ENCODE measurements around the gene CRYGA. TPM values are rescaled to one million over a fixed set of nuclear protein-coding genes. Genes with fewer than 3 reads are reported as not detected.
"Not testable (repeated sequence)": the region's sequence is repeated elsewhere in the genome, so short reads cannot be mapped to it uniquely, and the experiment has no call there.

The CRYGA gene
- polyA plus RNA-seq, 1 donor from 2014 or later, result not detected

- no peaks in the 10 kb centered on the region for H3K4me1 Mint-ChIP-seq
- H3K36me3 Mint-ChIP-seq, result no peaks in the 10 kb centered on the region
- H3K27ac Mint-ChIP-seq, result no peak overlapping the region
- no peaks in the 10 kb centered on the region for H3K27me3 Mint-ChIP-seq
- H3K9me3 Mint-ChIP-seq, result peaks cover 0 to 4% (median 0%) of the 10 kb centered on the region in 3 donors
- no peak overlapping the region for H3K4me3 Mint-ChIP-seq
Measured at GRCh38 chr2:208142925-208143799, 20.2 kb downstream of the CRYGA start.

- Mint-ChIP-seq H3K27me3 (no peaks in the 10 kb centered on the region), H3K9me3 (peaks cover 0 to 4% (median 0%) of the 10 kb centered on the region in 3 donors), H3K4me1 (no peaks in the 10 kb centered on the region), H3K36me3 (no peaks in the 10 kb centered on the region), H3K27ac (no peak overlapping the region), H3K4me3 (no peak overlapping the region)
Measured at GRCh38 chr2:208142240-208142924, 21.0 kb downstream of the CRYGA start.

- Mint-ChIP-seq H3K36me3 (no peaks in the 10 kb centered on the region), H3K27me3 (no peaks in the 10 kb centered on the region), H3K27ac (no peak overlapping the region), H3K9me3 (peaks cover 0 to 4% (median 0%) of the 10 kb centered on the region in 3 donors), H3K4me1 (no peaks in the 10 kb centered on the region), H3K4me3 (no peak overlapping the region)
Measured at GRCh38 chr2:208139447-208139846, 23.9 kb downstream of the CRYGA start.

- H3K36me3 Mint-ChIP-seq, H3K27me3 Mint-ChIP-seq, H3K4me1 Mint-ChIP-seq, H3K4me3 Mint-ChIP-seq, H3K27ac Mint-ChIP-seq, H3K9me3 Mint-ChIP-seq: not testable (repeated sequence)
Measured at GRCh38 chr2:208138334-208138733, 25.1 kb downstream of the CRYGA start.

GRCh38 chr2:208136716-208137094 lies 26.7 kb downstream of the CRYGA start:
- Mint-ChIP-seq H3K27me3 (peaks cover 2% of the 10 kb centered on the region), H3K4me3 (no peak overlapping the region), H3K4me1 (no peaks in the 10 kb centered on the region), H3K36me3 (no peaks in the 10 kb centered on the region), H3K9me3 (peaks cover 0 to 2% (median 0%) of the 10 kb centered on the region in 3 donors), H3K27ac (no peak overlapping the region)

GRCh38 chr2:208135794-208136715 lies 27.3 kb downstream of the CRYGA start:
- H3K4me3 Mint-ChIP-seq, result peak overlapping the region in 1 of 4 donors; percentile 49
- H3K36me3 Mint-ChIP-seq, result no peaks in the 10 kb centered on the region
- no peaks in the 10 kb centered on the region for H3K4me1 Mint-ChIP-seq
- peaks cover 0 to 2% (median 0%) of the 10 kb centered on the region in 3 donors for H3K9me3 Mint-ChIP-seq
- no peak overlapping the region for H3K27ac Mint-ChIP-seq
- H3K27me3 Mint-ChIP-seq, result peaks cover 2% of the 10 kb centered on the region

- H3K36me3 Mint-ChIP-seq, result no peaks in the 10 kb centered on the region
- H3K27ac Mint-ChIP-seq, result no peak overlapping the region
- peaks cover 2% of the 10 kb centered on the region for H3K27me3 Mint-ChIP-seq
- H3K4me1 Mint-ChIP-seq, result no peaks in the 10 kb centered on the region
- H3K4me3 Mint-ChIP-seq, result no peak overlapping the region
- peaks cover 0 to 2% (median 0%) of the 10 kb centered on the region in 3 donors for H3K9me3 Mint-ChIP-seq
Measured at GRCh38 chr2:208134928-208135586, 28.3 kb downstream of the CRYGA start.

- peaks cover 4% of the 10 kb centered on the region for H3K27me3 Mint-ChIP-seq
- H3K4me3 Mint-ChIP-seq, result no peak overlapping the region
- no peak overlapping the region for H3K27ac Mint-ChIP-seq
- H3K9me3 Mint-ChIP-seq, result peaks cover 0 to 3% (median 2%) of the 10 kb centered on the region in 3 donors
- H3K36me3 Mint-ChIP-seq, result no peaks in the 10 kb centered on the region
- no peaks in the 10 kb centered on the region for H3K4me1 Mint-ChIP-seq
Measured at GRCh38 chr2:208130712-208131110, 32.7 kb downstream of the CRYGA start.

GRCh38 chr2:208129744-208130711 lies 33.4 kb downstream of the CRYGA start, which contains the start of gene CRYGC:
TSS of gene CRYGC (minus strand) at chr2:208129828. CDS start at chr2:208129792, 36 bp downstream.
- no peak within 1 kb of the TSS for H3K4me3 Mint-ChIP-seq
- no peaks in the 10 kb centered on the region for H3K36me3 Mint-ChIP-seq
- peaks cover 2 to 3% (median 2%) of the 10 kb centered on the region in 3 donors for H3K9me3 Mint-ChIP-seq
- H3K4me1 Mint-ChIP-seq, result no peaks in the 10 kb centered on the region
- peaks cover 8% of the 10 kb centered on the region for H3K27me3 Mint-ChIP-seq
- no peak within 1 kb of the TSS for H3K27ac Mint-ChIP-seq

- Mint-ChIP-seq H3K9me3 (peaks cover 2 to 3% (median 2%) of the 10 kb centered on the region in 3 donors), H3K4me1 (peaks cover 0 to 6% (median 3%) of the 10 kb centered on the region in 3 donors), H3K27me3 (peaks cover 18% of the 10 kb centered on the region), H3K27ac (no peak overlapping the region), H3K4me3 (no peak overlapping the region), H3K36me3 (no peaks in the 10 kb centered on the region)
Measured at GRCh38 chr2:208128136-208128535, 35.3 kb downstream of the CRYGA start.

- Mint-ChIP-seq H3K4me3 (no peak overlapping the region), H3K36me3 (no peaks in the 10 kb centered on the region), H3K27me3 (peaks cover 17% of the 10 kb centered on the region), H3K4me1 (peaks cover 0 to 6% (median 3%) of the 10 kb centered on the region in 3 donors), H3K9me3 (peaks cover 2 to 3% (median 2%) of the 10 kb centered on the region in 3 donors), H3K27ac (no peak overlapping the region)
Measured at GRCh38 chr2:208127090-208127489, 36.3 kb downstream of the CRYGA start.

GRCh38 chr2:208125251-208125650 lies 38.1 kb downstream of the CRYGA start:
- Mint-ChIP-seq H3K9me3 (peaks cover 2 to 3% (median 2%) of the 10 kb centered on the region in 3 donors), H3K36me3 (no peaks in the 10 kb centered on the region)

GRCh38 chr2:208124013-208124715 lies 39.2 kb downstream of the CRYGA start, which contains the start of gene CRYGD:
TSS of gene CRYGD (minus strand) at chr2:208124524. CDS start at chr2:208124473, 51 bp downstream.
- not testable (repeated sequence) for H3K4me1 Mint-ChIP-seq, H3K9me3 Mint-ChIP-seq, H3K27ac Mint-ChIP-seq, H3K36me3 Mint-ChIP-seq
- H3K27me3 Mint-ChIP-seq, result peaks cover 17% of the 10 kb centered on the region
- peak within 1 kb of the TSS in 2 of 4 donors; percentile 25 to 36 for H3K4me3 Mint-ChIP-seq

More at GRCh38 chr2:208125251-208125650, 38.1 kb downstream of the CRYGA start:
- no peak overlapping the region for H3K27ac Mint-ChIP-seq
- H3K4me3 Mint-ChIP-seq, result peak overlapping the region in 1 of 4 donors; percentile 17
- H3K27me3 Mint-ChIP-seq, result peaks cover 17% of the 10 kb centered on the region
- H3K4me1 Mint-ChIP-seq, result peaks cover 0 to 6% (median 3%) of the 10 kb centered on the region in 3 donors
